Activated CD4-positive, alpha-beta T cell treated with anti-CD3 and anti-CD28 coated beads, Interleukin-2, amount 50 U/mL, for 1 hour (primary cell): ENCODE measurements around the gene THSD7B.
"Not testable (repeated sequence)": the region's sequence is repeated elsewhere in the genome, so short reads cannot be mapped to it uniquely, and the experiment has no call there.

Experiments used
- DNase-seq: peaks from one replicate; pipeline ENCODE4 v3.0.0-alpha.2; 2020

The THSD7B gene

GRCh38 chr2:137291836-137292570 lies 526.7 kb downstream of the THSD7B start:
- no peak for DNase-seq

GRCh38 chr2:137298377-137298776 lies 533.0 kb downstream of the THSD7B start:
- no peak for DNase-seq

GRCh38 chr2:137300987-137301386 lies 535.6 kb downstream of the THSD7B start:
- DNase-seq = no peak

DNA sequence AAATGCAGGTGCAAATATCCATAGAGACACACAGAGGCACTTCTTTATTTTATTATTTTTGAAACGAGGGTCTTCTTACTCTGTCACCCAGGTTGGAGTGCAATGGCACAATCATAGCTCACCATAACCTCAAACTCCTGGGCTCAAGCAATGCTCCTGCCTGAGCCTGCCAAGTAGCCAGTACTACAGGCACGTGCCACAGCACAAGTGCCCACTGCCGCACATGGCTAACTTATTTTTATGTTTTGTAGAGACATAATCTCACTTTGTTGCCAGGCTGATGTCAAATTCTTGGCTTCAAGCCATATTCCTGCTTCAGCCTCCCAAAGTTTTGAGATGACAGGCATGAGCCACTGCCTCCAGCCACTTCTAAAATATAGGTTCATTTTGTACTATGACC lies 537.6 kb downstream of the THSD7B start:
- no peak for DNase-seq

DNA sequence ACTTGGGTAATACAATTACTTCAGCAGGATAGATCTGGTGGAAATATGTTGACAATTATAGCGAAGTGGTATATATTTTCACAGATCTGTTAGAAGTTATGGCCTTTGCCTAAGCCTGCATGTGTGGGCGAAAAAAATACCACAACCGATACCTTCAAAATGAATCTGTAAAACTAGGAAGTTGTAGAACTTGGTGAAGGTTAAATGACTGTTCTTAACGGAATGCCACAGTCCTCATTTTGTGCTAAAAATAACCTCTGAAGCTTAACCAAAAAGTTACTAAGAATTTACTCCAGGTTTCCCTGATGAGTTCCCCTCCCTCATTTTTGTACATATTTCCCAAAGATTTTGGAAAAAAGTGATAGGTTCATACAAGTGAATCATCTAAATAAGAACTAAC lies 550.7 kb downstream of the THSD7B start:
- no peak for DNase-seq

DNA sequence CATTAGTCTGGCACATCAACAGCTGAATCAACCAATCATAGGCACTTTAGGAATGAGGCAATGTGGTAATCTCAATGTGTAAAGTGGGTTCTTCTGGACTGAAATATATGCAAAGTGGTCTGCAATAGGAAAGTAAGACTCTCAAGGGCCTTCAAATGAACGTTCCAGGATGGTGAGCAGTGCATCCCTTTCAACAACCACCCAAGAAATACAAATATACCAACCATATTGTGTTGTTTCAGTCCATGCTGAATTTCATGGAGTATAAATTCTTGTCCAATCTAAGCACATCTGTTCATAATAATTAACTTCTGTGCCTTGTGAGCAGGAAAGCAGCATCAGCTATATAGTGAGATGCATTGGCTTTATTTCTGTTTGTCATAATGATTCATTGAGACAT lies 556.2 kb downstream of the THSD7B start:
- no peak for DNase-seq

GRCh38 chr2:137331562-137331961 lies 566.2 kb downstream of the THSD7B start:
- not testable (repeated sequence) for DNase-seq

DNA sequence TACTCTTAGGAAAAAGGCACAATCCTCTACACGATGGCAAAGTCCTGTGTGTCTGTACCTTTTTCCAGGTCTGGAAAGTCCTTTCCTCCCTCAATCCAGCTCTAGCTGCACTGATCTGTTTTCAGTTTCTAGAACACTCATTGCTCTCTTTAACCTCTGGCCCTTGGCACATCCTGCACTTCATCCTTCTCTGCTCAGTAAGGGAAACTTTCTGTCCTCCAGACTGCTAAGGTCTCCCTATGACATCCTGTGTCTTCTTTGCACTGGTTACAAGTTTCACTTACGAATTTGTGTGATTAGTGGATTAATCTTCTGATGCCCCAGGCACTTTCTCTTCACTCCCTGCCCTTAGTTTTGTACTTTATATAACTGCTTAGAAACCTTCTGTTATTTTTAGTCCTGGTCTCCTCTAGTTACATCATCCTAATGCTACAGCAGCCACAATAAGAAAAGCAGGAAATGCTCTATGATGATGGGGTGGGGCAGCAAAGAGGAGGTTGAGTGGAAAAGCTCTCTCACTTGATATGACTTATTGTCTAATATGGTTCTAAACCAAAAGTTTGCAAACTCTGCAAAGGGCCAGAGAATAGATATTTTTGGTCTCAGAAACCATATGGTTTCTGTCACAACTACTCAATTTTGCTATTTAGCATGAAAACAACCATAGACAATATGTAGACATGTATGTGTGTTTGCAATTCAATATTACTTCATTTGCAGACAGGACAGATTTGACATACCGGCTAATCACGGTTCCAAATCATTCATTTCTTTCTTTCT lies 568.2 kb downstream of the THSD7B start:
- no peak for DNase-seq

GRCh38 chr2:137336067-137336466 lies 570.7 kb downstream of the THSD7B start:
- DNase-seq = no peak

GRCh38 chr2:137339051-137339450 lies 573.7 kb downstream of the THSD7B start:
- DNase-seq = no peak

- DNase-seq = no peak
Measured at GRCh38 chr2:137345994-137346393, 580.6 kb downstream of the THSD7B start.

DNA sequence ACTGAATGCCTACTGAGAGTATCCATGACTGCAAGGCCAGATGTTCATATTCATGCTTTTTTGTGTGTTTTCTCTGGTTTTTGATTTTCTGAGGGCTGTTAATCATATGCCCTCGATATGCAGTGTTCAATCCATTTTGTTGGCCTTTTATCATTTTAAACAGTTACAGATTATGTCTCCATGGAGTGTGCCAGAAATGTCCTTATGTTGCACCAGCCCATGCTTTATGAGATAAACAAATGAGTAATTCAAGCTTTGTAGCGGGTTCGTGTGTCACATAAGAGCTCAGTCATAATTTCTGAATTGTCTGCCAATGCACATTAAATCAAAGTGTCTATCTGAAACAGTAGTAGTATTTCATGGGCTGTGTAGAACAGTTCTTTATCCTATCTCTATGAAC lies 583.0 kb downstream of the THSD7B start:
- no peak for DNase-seq

DNA sequence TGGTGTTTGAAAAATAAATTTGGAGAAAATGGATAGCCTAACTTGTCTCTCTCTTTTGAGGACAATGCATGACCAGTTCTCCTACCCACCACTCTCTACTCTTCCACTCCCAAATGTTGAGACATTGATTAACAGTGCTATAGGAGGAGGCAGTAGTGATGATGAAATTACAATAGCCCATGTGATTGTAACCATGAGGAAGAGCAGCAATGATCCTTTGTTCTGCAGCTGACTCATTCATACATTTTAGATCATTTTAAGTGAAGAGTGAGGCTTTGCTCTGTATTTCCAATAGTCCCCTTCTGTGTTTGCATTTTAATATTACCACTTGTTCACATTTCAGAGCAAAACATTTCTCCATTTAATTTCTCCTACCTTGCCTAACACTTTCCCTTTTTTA lies 592.3 kb downstream of the THSD7B start:
- DNase-seq = no peak

GRCh38 chr2:137367361-137367760 lies 602.0 kb downstream of the THSD7B start:
- DNase-seq = no peak

GRCh38 chr2:137369106-137369505 lies 603.8 kb downstream of the THSD7B start:
- no peak for DNase-seq

DNA sequence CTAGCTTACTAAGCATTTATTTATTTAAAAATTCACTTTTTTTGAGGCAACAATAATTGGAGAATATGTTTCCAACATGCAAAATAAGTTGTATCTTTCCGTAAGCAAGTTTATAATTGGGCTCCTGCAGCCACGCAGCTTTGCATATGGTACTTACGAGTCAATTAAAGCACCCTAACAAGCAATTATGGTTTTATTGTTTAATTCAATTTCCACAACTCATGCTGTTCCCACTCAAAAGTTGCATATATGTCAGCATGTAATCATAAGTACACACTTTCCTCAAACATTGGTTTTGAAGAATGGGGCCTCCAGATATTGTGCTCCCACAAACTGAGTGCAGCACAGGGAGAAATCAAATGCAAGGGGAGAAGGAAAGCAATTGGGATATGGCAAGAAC lies 613.8 kb downstream of the THSD7B start:
- DNase-seq = no peak

DNA sequence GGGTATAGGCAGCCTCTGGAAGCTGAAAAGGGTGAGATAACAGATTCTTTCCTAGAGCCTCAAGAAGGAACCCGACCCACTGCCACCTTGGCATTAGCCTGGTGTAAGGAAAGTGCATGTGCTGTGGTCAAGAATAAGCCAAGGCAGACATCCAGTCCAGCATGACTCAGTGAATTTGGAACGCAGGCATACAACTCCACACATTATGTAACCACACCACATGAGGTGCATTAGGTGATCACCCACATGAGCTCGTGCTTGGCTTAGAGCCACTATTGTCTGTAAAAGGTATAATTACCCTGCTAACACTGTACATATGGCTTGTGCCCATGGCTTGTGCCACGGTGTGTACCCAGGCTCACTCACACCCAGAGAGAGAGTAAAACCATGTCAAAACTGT lies 615.3 kb downstream of the THSD7B start:
- DNase-seq = no peak

- DNase-seq = no peak
Measured at GRCh38 chr2:137381731-137382130, 616.4 kb downstream of the THSD7B start.

DNA sequence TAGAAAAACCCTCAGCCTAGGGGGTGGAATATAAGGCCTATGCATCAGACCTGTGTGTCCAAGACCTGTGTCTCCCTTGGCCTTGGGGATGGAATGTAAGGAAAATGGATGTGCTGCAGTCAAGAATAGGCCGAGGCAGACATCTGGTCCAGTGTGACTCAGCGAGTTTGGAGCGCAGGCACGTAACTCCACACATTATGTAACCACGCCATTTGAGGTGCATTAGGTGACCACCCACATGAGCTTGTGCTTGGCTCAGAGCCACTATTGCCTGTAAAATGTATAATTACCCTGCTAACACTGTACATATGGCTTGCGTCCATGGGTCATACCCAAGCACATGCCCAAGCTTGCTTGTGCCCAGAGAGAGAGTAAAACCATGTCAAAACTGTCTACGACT lies 618.0 kb downstream of the THSD7B start:
- no peak for DNase-seq

DNA sequence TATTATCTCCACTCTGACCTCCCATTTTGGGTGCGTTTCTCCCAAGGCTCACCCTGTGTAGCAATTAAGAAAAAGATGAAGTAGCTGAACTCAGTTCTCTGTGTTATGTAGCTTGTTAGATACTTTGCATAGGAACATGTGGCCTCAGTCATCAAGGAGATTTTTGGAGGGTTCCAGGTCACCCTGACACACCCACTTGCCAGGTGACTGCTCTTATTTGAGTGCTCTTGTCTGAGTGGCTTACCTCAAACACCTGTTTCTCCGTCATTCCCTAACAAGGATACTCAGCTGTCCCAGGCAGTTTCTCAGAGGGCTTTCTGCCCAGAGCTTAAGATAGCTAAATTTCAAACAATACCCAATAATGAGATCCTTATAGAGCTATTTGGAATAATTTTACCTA lies 621.7 kb downstream of the THSD7B start:
- DNase-seq = no peak

GRCh38 chr2:137405496-137405895 lies 640.2 kb downstream of the THSD7B start:
- DNase-seq = no peak

- DNase-seq = no peak
Measured at GRCh38 chr2:137411585-137411984, 646.2 kb downstream of the THSD7B start.

DNA sequence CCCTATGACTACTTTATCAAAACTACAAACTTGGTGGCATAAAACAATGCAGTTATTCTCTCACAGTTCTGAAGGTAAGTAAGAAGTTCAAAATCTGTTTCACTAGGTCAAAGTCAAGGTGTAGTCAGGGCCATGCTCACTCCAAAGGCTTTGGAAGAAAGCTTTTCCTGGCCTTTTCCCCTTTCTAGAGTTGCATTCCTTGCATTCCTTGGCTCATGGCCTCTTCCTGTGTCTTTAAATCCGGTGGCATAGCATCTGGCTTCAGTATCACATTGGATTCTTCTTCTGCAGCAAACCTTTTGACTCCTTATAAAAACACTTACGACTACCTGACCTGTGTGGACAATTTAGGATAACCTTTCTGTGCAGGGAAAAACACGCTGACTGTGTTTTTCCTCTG lies 655.4 kb downstream of the THSD7B start:
- no peak for DNase-seq

DNA sequence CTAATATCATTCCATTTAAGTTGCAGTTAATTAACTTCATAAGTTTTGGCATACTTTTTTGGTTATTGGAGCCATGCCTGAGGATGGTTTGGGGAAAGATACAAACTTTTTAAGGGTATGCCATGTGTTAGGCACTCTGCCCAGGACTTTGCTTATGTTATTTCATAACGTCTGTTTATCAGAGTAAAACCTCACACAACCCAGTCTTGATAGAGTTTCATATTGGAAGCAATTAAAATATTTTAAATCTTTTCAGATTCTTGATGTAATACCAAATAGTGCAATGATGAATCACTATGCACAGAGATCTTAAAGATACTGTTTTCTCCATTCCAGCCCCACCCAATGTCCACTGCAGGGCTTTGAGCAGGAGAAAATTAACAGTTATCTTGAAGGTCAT lies 669.8 kb downstream of the THSD7B start:
- DNase-seq = no peak

- no peak for DNase-seq
Measured at GRCh38 chr2:137437386-137437785, 672.0 kb downstream of the THSD7B start.
